GM18517 (cell line): ENCODE results near the gene TMEM132D.

Experiments
- ATAC-seq: cut with Tn5 transposase; IDR thresholded peaks from one replicate; pipeline ENCODE4 v1.9.1; 2021; ENCODE audit warnings: mild to moderate bottlenecking, moderate library complexity; ENCODE audit not compliant: unreplicated experiment

TMEM132D gene

GRCh38 chr12:129136694-129137325 lies 767.0 kb downstream of the TMEM132D start:
- no peak for ATAC-seq

GRCh38 chr12:129127771-129128170 lies 776.1 kb downstream of the TMEM132D start:
- ATAC-seq, result no peak

- ATAC-seq, result no peak
These were observed 776.6 kb downstream of the TMEM132D start for GRCh38 chr12:129127211-129127610.

- ATAC-seq, result no peak
These were observed 784.3 kb downstream of the TMEM132D start for GRCh38 chr12:129119537-129119936.

GRCh38 chr12:129115558-129115957 lies 788.3 kb downstream of the TMEM132D start:
- no peak for ATAC-seq

- no peak for ATAC-seq
These were observed 793.2 kb downstream of the TMEM132D start for GRCh38 chr12:129110575-129110974.

GRCh38 chr12:129109174-129110001 lies 794.4 kb downstream of the TMEM132D start:
- ATAC-seq, result no peak

- no peak for ATAC-seq
These were observed 797.1 kb downstream of the TMEM132D start for GRCh38 chr12:129106772-129107171.

- ATAC-seq, result no peak
These were observed 800.6 kb downstream of the TMEM132D start for GRCh38 chr12:129103231-129103630.

- ATAC-seq, result no peak
These were observed 801.6 kb downstream of the TMEM132D start for GRCh38 chr12:129102233-129102632.

GRCh38 chr12:129101816-129102215 lies 802.0 kb downstream of the TMEM132D start:
- no peak for ATAC-seq

GRCh38 chr12:129101404-129101803 lies 802.4 kb downstream of the TMEM132D start:
- no peak for ATAC-seq

GRCh38 chr12:129097451-129097850 lies 806.4 kb downstream of the TMEM132D start:
- no peak for ATAC-seq

GRCh38 chr12:129096968-129097367 lies 806.9 kb downstream of the TMEM132D start:
- ATAC-seq, result no peak

GRCh38 chr12:129096184-129096583 lies 807.6 kb downstream of the TMEM132D start:
- ATAC-seq, result no peak

- no peak for ATAC-seq
These were observed 814.2 kb downstream of the TMEM132D start for GRCh38 chr12:129089576-129089975.

GRCh38 chr12:129084875-129085826 lies 818.7 kb downstream of the TMEM132D start:
- ATAC-seq, result no peak

GRCh38 chr12:129083121-129083840 lies 820.5 kb downstream of the TMEM132D start:
- ATAC-seq, result no peak

GRCh38 chr12:129082441-129082840 lies 821.4 kb downstream of the TMEM132D start:
- ATAC-seq, result no peak

- ATAC-seq, result no peak
These were observed 822.0 kb downstream of the TMEM132D start for GRCh38 chr12:129081755-129082250.
